Urinary bladder (tissue), 4 donors: ENCODE data around the gene KDM6A. TPM values are rescaled to one million over a fixed set of nuclear protein-coding genes. Genes with fewer than 3 reads are reported as not detected.
"Not testable (repeated sequence)": the region's sequence is repeated elsewhere in the genome, so short reads cannot be mapped to it uniquely, and the experiment has no call there.

Experiments
- DNase-seq: peaks from one replicate; pipeline ENCODE4 v3.0.0-alpha.2; 2015; ENCODE audit errors: extremely low spot score
- H3K27ac ChIP-seq: one replicate; pipeline ENCODE4 v1.5.1; 2013; ENCODE audit warnings: low read depth, mild to moderate bottlenecking, moderate library complexity
- H3K36me3 ChIP-seq: one replicate; pipeline ENCODE4 v1.6.1; 2013; ENCODE audit warnings: mild to moderate bottlenecking, moderate library complexity; ENCODE audit not compliant: insufficient read depth
- H3K4me1 ChIP-seq: one replicate; pipeline ENCODE4 v1.6.1; 2013; ENCODE audit warnings: mild to moderate bottlenecking, moderate library complexity; ENCODE audit not compliant: insufficient read depth
- H3K4me3 ChIP-seq: one replicate; pipeline ENCODE4 v1.5.1; 2013; ENCODE audit warnings: low read depth, low read length
- WGBS: extraction: QIAGEN DNeasy Blood & Tissue Kit; methylation state at CpG from one replicate; pipeline ENCODE4 v1.1.7; 2013; 5-methylcytosine and 5-hydroxymethylcytosine counted together
- polyA plus RNA-seq: library from polyadenylated mRNA; stranded (reverse); fragments of 200-250 nt; gene quantifications from one replicate; pipeline ENCODE4 v1.2.3, GENCODE V29; 2013
- total RNA-seq: library from RNA; depleted of rRNA; stranded (reverse); fragments of >200 nt; gene quantifications from one replicate; pipeline ENCODE4 v1.2.3, GENCODE V29; 2014
- donor health status: healthy with polysubstance abuse.
- donor health status: healthy.

The KDM6A gene
- total and polyA plus RNA-seq, 2 donors, result 9.9 to 119 TPM

GRCh38 chrX:45126158-45126557 is 253.2 kb downstream of the KDM6A start:
- Histone ChIP-seq H3K4me1 (no peaks in the 10 kb centered on the region), H3K27ac (no peak overlapping the region), H3K36me3 (no peaks in the 10 kb centered on the region), H3K4me3 (no peak overlapping the region)
- no peak for DNase-seq
- WGBS, result 97% methylated on average over 1 of the region's 1 CpG

GRCh38 chrX:45128896-45129454 is 256.0 kb downstream of the KDM6A start:
- no peak overlapping the region for H3K4me3 ChIP-seq
- DNase-seq, result no peak
- no peaks in the 10 kb centered on the region for H3K4me1 ChIP-seq
- no peaks in the 10 kb centered on the region for H3K36me3 ChIP-seq
- WGBS, result 90% methylated on average over 4 of the region's 4 CpGs
- H3K27ac ChIP-seq, result no peak overlapping the region

GRCh38 chrX:45133465-45133864 is 260.5 kb downstream of the KDM6A start:
- no peak for DNase-seq

GRCh38 chrX:45134315-45134731 is 261.3 kb downstream of the KDM6A start:
- Histone ChIP-seq H3K4me1 (no peaks in the 10 kb centered on the region), H3K4me3 (no peak overlapping the region), H3K36me3 (no peaks in the 10 kb centered on the region), H3K27ac (no peak overlapping the region)
- DNase-seq, result no peak
- WGBS, result 36% methylated on average over 7 of the region's 7 CpGs

More at GRCh38 chrX:45133465-45133864, 260.5 kb downstream of the KDM6A start:
- 94% methylated on average over 3 of the region's 3 CpGs for WGBS
- Histone ChIP-seq H3K27ac (no peak overlapping the region), H3K4me3 (no peak overlapping the region), H3K4me1 (no peaks in the 10 kb centered on the region), H3K36me3 (no peaks in the 10 kb centered on the region)

GRCh38 chrX:45134775-45135174 is 261.8 kb downstream of the KDM6A start:
- DNase-seq, result no peak
- 36% methylated on average over 3 of the region's 3 CpGs for WGBS
- Histone ChIP-seq H3K4me3 (no peak overlapping the region), H3K27ac (no peak overlapping the region), H3K36me3 (no peaks in the 10 kb centered on the region), H3K4me1 (no peaks in the 10 kb centered on the region)

- 80% methylated on average over 4 of the region's 4 CpGs for WGBS
- not testable (repeated sequence) for H3K27ac ChIP-seq, H3K4me1 ChIP-seq, DNase-seq, H3K36me3 ChIP-seq, H3K4me3 ChIP-seq
These were observed 262.5 kb downstream of the KDM6A start for GRCh38 chrX:45135391-45136075.

- Histone ChIP-seq H3K36me3 (no peaks in the 10 kb centered on the region), H3K4me1 (no peaks in the 10 kb centered on the region), H3K4me3 (no peak overlapping the region), H3K27ac (no peak overlapping the region)
- no peak for DNase-seq
These were observed 264.5 kb downstream of the KDM6A start for GRCh38 chrX:45137531-45137930.

GRCh38 chrX:45138525-45138924 is 265.5 kb downstream of the KDM6A start:
- no peaks in the 10 kb centered on the region for H3K4me1 ChIP-seq
- DNase-seq, result no peak
- H3K36me3 ChIP-seq, result no peaks in the 10 kb centered on the region
- H3K4me3 ChIP-seq, result no peak overlapping the region
- H3K27ac ChIP-seq, result no peak overlapping the region
- 94% methylated on average over 4 of the region's 4 CpGs for WGBS

GRCh38 chrX:45140812-45141211 is 267.8 kb downstream of the KDM6A start:
- H3K36me3 ChIP-seq, result no peaks in the 10 kb centered on the region
- no peak overlapping the region for H3K27ac ChIP-seq
- WGBS, result 85% methylated on average over 4 of the region's 4 CpGs
- H3K4me3 ChIP-seq, result no peak overlapping the region
- H3K4me1 ChIP-seq, result no peaks in the 10 kb centered on the region
- no peak for DNase-seq

GRCh38 chrX:45142185-45142584 is 269.2 kb downstream of the KDM6A start:
- Histone ChIP-seq H3K4me1 (no peaks in the 10 kb centered on the region), H3K4me3 (no peak overlapping the region), H3K27ac (no peak overlapping the region), H3K36me3 (no peaks in the 10 kb centered on the region)
- DNase-seq, result no peak

- Histone ChIP-seq H3K36me3 (no peaks in the 10 kb centered on the region), H3K27ac (no peak overlapping the region), H3K4me1 (no peaks in the 10 kb centered on the region), H3K4me3 (no peak overlapping the region)
- 75% methylated on average over 3 of the region's 3 CpGs for WGBS
- DNase-seq, result no peak
These were observed 270.5 kb downstream of the KDM6A start for GRCh38 chrX:45143455-45143854.

- no peak overlapping the region for H3K4me3 ChIP-seq
- DNase-seq, result no peak
- no peaks in the 10 kb centered on the region for H3K36me3 ChIP-seq
- 88% methylated on average over 11 of the region's 11 CpGs for WGBS
- no peaks in the 10 kb centered on the region for H3K4me1 ChIP-seq
- no peak overlapping the region for H3K27ac ChIP-seq
These were observed 272.7 kb downstream of the KDM6A start for GRCh38 chrX:45145492-45146215.

GRCh38 chrX:45150821-45151220 is 277.8 kb downstream of the KDM6A start:
- Histone ChIP-seq H3K4me1 (no peaks in the 10 kb centered on the region), H3K36me3 (no peaks in the 10 kb centered on the region), H3K27ac (no peak overlapping the region), H3K4me3 (no peak overlapping the region)
- no peak for DNase-seq
- WGBS, result 96% methylated on average over 9 of the region's 9 CpGs

GRCh38 chrX:45154033-45154360 is 281.0 kb downstream of the KDM6A start:
- DNase-seq, result no peak
- no peaks in the 10 kb centered on the region for H3K36me3 ChIP-seq
- 87% methylated on average over 4 of the region's 4 CpGs for WGBS
- H3K27ac ChIP-seq, result no peak overlapping the region
- no peak overlapping the region for H3K4me3 ChIP-seq
- no peaks in the 10 kb centered on the region for H3K4me1 ChIP-seq
